ENCODE results near the gene E2F6. TPM values are rescaled to one million over a fixed set of nuclear protein-coding genes. Genes with fewer than 3 reads are reported as not detected.

Gene E2F6
- total and polyA plus RNA-seq, 2 of the 13 experiments (the other 11 are each of a cell fraction or from before 2014, with no cell fraction given): 27.3 to 36.0 TPM

- no peak for TF ChIP-seq HIVEP1 (CRISPR knock-in tag; IDR thresholded peaks at IDR 0.05)
- TF ChIP-seq FOXP4 (CRISPR knock-in tag; IDR thresholded peaks at IDR 0.05): peak; percentile 99
- TF ChIP-seq ZNF224 (CRISPR knock-in tag; IDR thresholded peaks at IDR 0.05): no peak
- peak; percentile 49 for TF ChIP-seq HMG20B (CRISPR knock-in tag; conservative IDR thresholded peaks at IDR 0.05)
- TF ChIP-seq KLF12 (CRISPR knock-in tag; IDR thresholded peaks at IDR 0.05; ENCODE audit: borderline replicate concordance): no peak
- TF ChIP-seq RORA (CRISPR knock-in tag; IDR thresholded peaks at IDR 0.05): 0 out of 2 replicates have a peak, but pooled peaks have one; percentile 81
- no peak for TF ChIP-seq SRY (CRISPR knock-in tag; IDR thresholded peaks at IDR 0.05)
- TF ChIP-seq ZNF644 (CRISPR knock-in tag; IDR thresholded peaks at IDR 0.05; ENCODE audit: low read depth): peak; percentile 50; the same call in 1 of the 2 replicates
- TF ChIP-seq RCOR2 (CRISPR knock-in tag; IDR thresholded peaks at IDR 0.05): peak; percentile 65
- TF ChIP-seq RAD21 (CRISPR knock-in tag; IDR thresholded peaks at IDR 0.05): peak; percentile 32; the same call in 1 of the 2 replicates
- no peak; the same call in 1 of the 2 replicates for TF ChIP-seq ZNF772 (CRISPR knock-in tag; IDR thresholded peaks at IDR 0.05)
- peak; percentile 92 for TF ChIP-seq TCF7 (IDR thresholded peaks at IDR 0.05; ENCODE audit: low read depth)
- peak; percentile 28; the same call in 1 of the 2 replicates for TF ChIP-seq ELF1 (CRISPR knock-in tag; IDR thresholded peaks at IDR 0.05)
- no peak for TF ChIP-seq HNRNPH1 (optimal IDR thresholded peaks at IDR 0.05; ENCODE audit: low read depth, low read length)
- TF ChIP-seq ZNF383 (CRISPR knock-in tag; IDR thresholded peaks at IDR 0.05; ENCODE audit: borderline replicate concordance): peak; percentile 38; the same call in 1 of the 2 replicates
- 0 out of 2 replicates have a peak, but pooled peaks have one; percentile 7 for TF ChIP-seq FIP1L1 (IDR thresholded peaks at IDR 0.05; ENCODE audit: borderline replicate concordance, insufficient read depth, low read depth, low read length)
- 0 out of 2 replicates have a peak, but pooled peaks have one; percentile 38 for TF ChIP-seq MAZ (IDR thresholded peaks at IDR 0.05; ENCODE audit: borderline replicate concordance, low read depth, low read length)
- TF ChIP-seq MAZ (CRISPR knock-in tag; IDR thresholded peaks at IDR 0.05; ENCODE audit: low read depth): no peak
- no peak for TF ChIP-seq CREB3 (CRISPR knock-in tag; IDR thresholded peaks at IDR 0.05)
- TF ChIP-seq PAWR (CRISPR knock-in tag; IDR thresholded peaks at IDR 0.05; ENCODE audit: borderline replicate concordance): no peak
- TF ChIP-seq ETS1 (CRISPR knock-in tag; IDR thresholded peaks at IDR 0.05): no peak
- TF ChIP-seq ZNF605 (CRISPR knock-in tag; IDR thresholded peaks at IDR 0.05): peak; percentile 94
- no peak for TF ChIP-seq ISX (CRISPR knock-in tag; conservative IDR thresholded peaks at IDR 0.05)
- peak; percentile 81; the same call in 1 of the 2 replicates for TF ChIP-seq ZBTB26 (CRISPR knock-in tag; IDR thresholded peaks at IDR 0.05; ENCODE audit: borderline replicate concordance)
- no peak for TF ChIP-seq ZNF841 (CRISPR knock-in tag; IDR thresholded peaks at IDR 0.05; ENCODE audit: borderline replicate concordance)
Measured at GRCh38 chr2:11505652-11506610, 40.0 kb upstream of the E2F6 start (continued).

Data from HepG2 (cell line).